Neural progenitor cell (in vitro differentiated cells): ENCODE data around the gene CRB2.

ENCODE experiments used
- CTCF ChIP-seq: fragments of 200-600 bp; sonication (generic); IDR thresholded peaks from 2 replicates; pipeline ENCODE4 v1.5.1; 2017; ENCODE audit warnings: antibody characterized with exemption, mild to moderate bottlenecking
- EZH2 ChIP-seq: fragments of 200-600 bp; sonication (generic); IDR thresholded peaks from 2 replicates; pipeline ENCODE4 v1.6.1; 2017; ENCODE audit warnings: antibody characterized with exemption, mild to moderate bottlenecking, moderate library complexity

GRCh38 chr9:123422635-123423310 lies 66.8 kb downstream of the CRB2 start:
- no peak for TF ChIP-seq CTCF
- no peak for TF ChIP-seq EZH2
